K562 (cell line): ENCODE data around the gene SLC25A20. TPM values are rescaled to one million over a fixed set of nuclear protein-coding genes. Genes with fewer than 3 reads are reported as not detected.

Source experiments
- ATAC-seq: fragments of 200-7000 bp; cut with Tn5 transposase; 3 replicates; pipeline ENCODE4 v1.9.1; 2020; ENCODE audit warnings: moderate library complexity
- BruUV-seq: library from RNA; stranded (reverse); fragments of 400-500 nt; replicated peaks from 2 replicates; lab custom pipeline; 2021; lab: Mats Ljungman, UMichigan
- CTCF ChIA-PET: fragments of 300-600 bp; formaldehyde crosslinking; extraction: SDS; loops from one replicate; lab custom pipeline; 2021; ENCODE audit warnings: low intra/inter-chr PET ratio; lab: Yijun Ruan, JAX
- POLR2A ChIA-PET: fragments of 300-600, 350-650 bp; sonication (Branson Sonifier 250); formaldehyde crosslinking; extraction: SDS; loops from one replicate; lab custom pipeline; 2021; ENCODE audit warnings: antibody characterized with exemption, inconsistent platforms; lab: Yijun Ruan, JAX
- DNase-seq, 4 experiments: peaks; one replicate each; pipeline versions ENCODE4 v3.0.0 to v3.0.0-alpha.2; 2011 to 2018; ENCODE audit warnings: low spot score in 3 of 4, mixed read lengths in 3 of 4; ENCODE audit errors: extremely low read depth in 1 of 4
- FAIRE-seq: peaks from 2 replicates; lab custom pipeline; 2011; peaks lifted over from hg19 to GRCh38; lab: Jason Lieb, UNC
- H2AFZ ChIP-seq: 2 replicates; pipeline ENCODE4 v1.6.0; 2011; ENCODE audit warnings: low read depth, low read length, control low read depth, inconsistent platforms
- H3K27ac ChIP-seq: fragments of 200-600 bp; 3 replicates; pipeline ENCODE4 v1.8.0; 2011; ENCODE audit warnings: low read depth, mild to moderate bottlenecking, control low read depth, inconsistent platforms, low read length, moderate library complexity, mixed read lengths; ENCODE audit errors: extremely low read depth
- H3K27me3 ChIP-seq, 2 experiments: fragments of 300-600 bp in 1 of 2; 2 replicates in 1 of 2; 3 replicates in 1 of 2; pipeline versions ENCODE4 v1.6.0 to v1.8.0; 2011; ENCODE audit warnings: inconsistent platforms in 2 of 2, low read length in 2 of 2, mild to moderate bottlenecking in 1 of 2, mixed read lengths in 1 of 2, moderate library complexity in 1 of 2; ENCODE audit not compliant: control insufficient read depth in 2 of 2, insufficient read depth in 2 of 2
- H3K36me3 ChIP-seq: fragments of 300-600 bp; 3 replicates; pipeline ENCODE4 v1.8.0; 2011; ENCODE audit warnings: mild to moderate bottlenecking, low read length, inconsistent platforms; ENCODE audit not compliant: control insufficient read depth, insufficient read depth
- H3K4me1 ChIP-seq, 2 experiments: fragments of 200-600 bp in 1 of 2; replicated peaks in 1 of 2; 2 replicates in 1 of 2; 3 replicates in 1 of 2; pipeline versions ENCODE4 v1.5.1 to v1.8.0; 2011; ENCODE audit warnings: inconsistent platforms in 2 of 2, low read length in 2 of 2, mild to moderate bottlenecking in 1 of 2, mixed read lengths in 1 of 2, moderate library complexity in 1 of 2; ENCODE audit not compliant: control insufficient read depth in 2 of 2, insufficient read depth in 2 of 2
- H3K4me2 ChIP-seq: 2 replicates; pipeline ENCODE4 v1.6.1; 2011; ENCODE audit warnings: low read length, control low read depth, inconsistent platforms, mixed read lengths; ENCODE audit not compliant: insufficient read depth
- H3K4me3 ChIP-seq: fragments of 200-600 bp; sonication (generic), shearing (Covaris generic); 2 replicates; pipeline ENCODE4 v1.5.1; 2016; ENCODE audit warnings: control low read depth, inconsistent platforms
- H3K79me2 ChIP-seq: fragments of 200-600 bp; 3 replicates; pipeline ENCODE4 v1.8.0; 2011; ENCODE audit warnings: low read length, inconsistent platforms; ENCODE audit not compliant: control insufficient read depth, insufficient read depth
- H3K9ac ChIP-seq, 2 experiments: 2 replicates each; pipeline versions ENCODE4 v1.6.0 to v1.6.1; 2011; ENCODE audit warnings: low read depth in 2 of 2, low read length in 2 of 2, control low read depth in 1 of 2, inconsistent platforms in 1 of 2, mild to moderate bottlenecking in 1 of 2, mixed read lengths in 1 of 2; ENCODE audit not compliant: insufficient read depth in 1 of 2
- H3K9me1 ChIP-seq: one replicate; pipeline ENCODE4 v1.6.0; 2011; ENCODE audit warnings: inconsistent platforms, mild to moderate bottlenecking, low read length, moderate library complexity; ENCODE audit not compliant: control insufficient read depth, insufficient read depth
- H3K9me3 ChIP-seq: replicated peaks from 2 replicates; pipeline ENCODE4 v1.5.1; 2011; ENCODE audit warnings: low read depth, low read length, inconsistent platforms; ENCODE audit not compliant: control insufficient read depth, insufficient read depth
- H4K20me1 ChIP-seq: replicated peaks from 2 replicates; pipeline ENCODE4 v1.6.1; 2011; ENCODE audit warnings: low read length, inconsistent platforms, mixed read lengths; ENCODE audit not compliant: control insufficient read depth, insufficient read depth
- BCOR ChIP-seq: fragments of 450-650 bp; IDR thresholded peaks from 2 replicates; pipeline ENCODE4 v1.6.1; 2016
- BRD9 ChIP-seq: fragments of 450-650 bp; IDR thresholded peaks from 2 replicates; pipeline ENCODE4 v1.6.1; 2018; ENCODE audit warnings: low read depth; ENCODE audit not compliant: partially characterized antibody
- CSDE1 ChIP-seq, 2 experiments: fragments of 450-650 bp; IDR thresholded peaks; 2 replicates each; pipeline ENCODE4 v1.6.1; 2016; ENCODE audit warnings: mild to moderate bottlenecking in 1 of 2
- ETV1 ChIP-seq: fragments of 450-650 bp; conservative IDR thresholded peaks from 2 replicates; pipeline ENCODE4 v1.6.1; 2016; ENCODE audit warnings: missing genetic modification characterization, control low read depth, low read depth, missing compliant biosample characterization
- GATAD2A ChIP-seq: fragments of 450-650 bp; IDR thresholded peaks from 2 replicates; pipeline ENCODE4 v1.6.1; 2017
- LARP7 ChIP-seq: fragments of 450-650 bp; IDR thresholded peaks from 2 replicates; pipeline ENCODE4 v1.6.1; 2016
- NCOR1 ChIP-seq: fragments of 450-650 bp; IDR thresholded peaks from 2 replicates; pipeline ENCODE4 v1.6.1; 2016; ENCODE audit warnings: mild to moderate bottlenecking, moderate library complexity
- RCOR1 ChIP-seq, 2 experiments: IDR thresholded peaks; 2 replicates each; pipeline ENCODE4 v1.6.1; 2012; ENCODE audit warnings: low read depth in 2 of 2, low read length in 2 of 2, borderline replicate concordance in 1 of 2, improper control_type of control experiment in 1 of 2
- SMAD4 ChIP-seq: fragments of 250-450 bp; sonication (Bioruptor Pico); conservative IDR thresholded peaks from 2 replicates; pipeline ENCODE4 v1.8.0; 2021; ENCODE audit warnings: inconsistent platforms, mild to moderate bottlenecking, moderate library complexity
- SPI1 ChIP-seq: IDR thresholded peaks from 2 replicates; pipeline ENCODE4 v1.6.1; 2011; ENCODE audit warnings: low read depth, low read length, control low read depth, borderline replicate concordance
- ZBTB17 ChIP-seq: fragments of 450-650 bp; formaldehyde crosslinking; IDR thresholded peaks from 2 replicates; pipeline ENCODE4 v1.4.0; 2020; ENCODE audit warnings: mild to moderate bottlenecking
- ZNF696 ChIP-seq: fragments of 250-450 bp; sonication (Bioruptor Pico); conservative IDR thresholded peaks from 2 replicates; pipeline ENCODE4 v1.4.0; 2020; ENCODE audit warnings: mild to moderate bottlenecking, moderate library complexity
- ZNF830 ChIP-seq: fragments of 250-450 bp; sonication (Bioruptor Pico); IDR thresholded peaks from 2 replicates; pipeline ENCODE4 v1.5.0; 2021; ENCODE audit warnings: mild to moderate bottlenecking
- WGBS: fragments of 100-300 bp; shearing (Covaris generic); methylation state at CpG from one replicate; pipeline ENCODE4 v1.1.6; 2016; ENCODE audit warnings: low coverage, mixed read lengths; ENCODE audit not compliant: insufficient coverage; ENCODE audit errors: missing lambda C conversion rate; 5-methylcytosine and 5-hydroxymethylcytosine counted together
- in situ Hi-C: fragments of 300-500 bp; cut with MboI; formaldehyde crosslinking; loops from 4 replicates; pipeline ENCODE4 v1.15.0; 2018; ENCODE audit warnings: inconsistent platforms, mixed read lengths
- intact Hi-C: fragments of 100-400 bp; cut with micrococcal nuclease; formaldehyde crosslinking; loops from 2 replicates; pipeline ENCODE4 v1.14.2; 2022
- polyA plus RNA-seq, 8 experiments: library from polyadenylated mRNA; depleted of rRNA in 4 of 8; stranded (reverse) in 5 of 8; unstranded in 3 of 8; fragments of >200 nt; fragmentation: Nextera tagmentation in 2 of 8; fragmentation: Illumina TruSeq in 1 of 8; extraction: Ambion mirVana in 2 of 8; extraction: Trizol in 1 of 8; gene quantifications; 2 replicates each; pipeline versions ENCODE4 v1.2.1 to v1.2.3, GENCODE V29; 2011 to 2014; ENCODE audit warnings: inconsistent platforms in 1 of 8, missing spikeins in 1 of 8
- total RNA-seq, 7 experiments: library from RNA; depleted of rRNA in 6 of 7; stranded (reverse); fragments of >200 nt in 6 of 7; fragmentation: Illumina TruSeq in 2 of 7; extraction: Trizol in 2 of 7; gene quantifications; 2 replicates each; pipeline versions ENCODE4 v1.2.1 to v1.2.3, GENCODE V29; 2011 to 2021; ENCODE audit warnings: low replicate concordance in 1 of 7
- TF ChIP-seq, protein P1 (sequence below): fragments of 250-450 bp; sonication (Bioruptor Pico); IDR thresholded peaks from 2 replicates; pipeline ENCODE4 v1.4.0; 2020; ENCODE audit warnings: borderline replicate concordance
- TF ChIP-seq, protein P2 (sequence below): fragments of 250-450 bp; sonication (Bioruptor Pico); IDR thresholded peaks from 2 replicates; pipeline ENCODE4 v1.9.0; 2021; ENCODE audit warnings: mild to moderate bottlenecking

The SLC25A20 gene
- total and polyA plus RNA-seq, 9 of the 15 experiments (the other 6 are each of a cell fraction or from before 2014, with no cell fraction given), result 14.3 to 48.1 (median 21.6) TPM

- H3K4me1 ChIP-seq, result peaks cover 4 to 10% of the 10 kb centered on the region in 2 experiments; a peak in 3 of 5 replicates
- no peak overlapping the region for H3K4me3 ChIP-seq
- FAIRE-seq (no peak), ATAC-seq (no peak), DNase-seq (no peak)
- H3K9me1 ChIP-seq, result no peaks in the 10 kb centered on the region
- no TSS peak for BruUV-seq
- no peak for TF ChIP-seq GATAD2A
- TF ChIP-seq SPI1, result peak; percentile 23; the same call in 1 of the 2 replicates
- TF ChIP-seq ZBTB17 (CRISPR knock-in tag), result no peak
- TF ChIP-seq, protein P1, sequence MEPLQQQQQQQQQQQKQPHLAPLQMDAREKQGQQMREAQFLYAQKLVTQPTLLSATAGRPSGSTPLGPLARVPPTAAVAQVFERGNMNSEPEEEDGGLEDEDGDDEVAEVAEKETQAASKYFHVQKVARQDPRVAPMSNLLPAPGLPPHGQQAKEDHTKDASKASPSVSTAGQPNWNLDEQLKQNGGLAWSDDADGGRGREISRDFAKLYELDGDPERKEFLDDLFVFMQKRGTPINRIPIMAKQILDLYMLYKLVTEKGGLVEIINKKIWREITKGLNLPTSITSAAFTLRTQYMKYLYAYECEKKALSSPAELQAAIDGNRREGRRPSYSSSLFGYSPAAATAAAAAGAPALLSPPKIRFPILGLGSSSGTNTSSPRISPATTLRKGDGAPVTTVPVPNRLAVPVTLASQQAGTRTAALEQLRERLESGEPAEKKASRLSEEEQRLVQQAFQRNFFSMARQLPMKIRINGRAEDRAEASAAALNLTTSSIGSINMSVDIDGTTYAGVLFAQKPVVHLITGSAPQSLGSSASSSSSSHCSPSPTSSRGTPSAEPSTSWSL (CRISPR knock-in tag), result no peak
- CTCF ChIA-PET, result no interaction called here
- no peak overlapping the region for H3K4me2 ChIP-seq
- intact Hi-C loops (no loop called here), in situ Hi-C loops (no loop called here)
- H2AFZ ChIP-seq, result no peak overlapping the region
- no peak overlapping the region for H3K9ac ChIP-seq
- H3K27ac ChIP-seq, result no peak overlapping the region
- 45% methylated on average over 5 of the region's 5 CpGs for WGBS
- no peaks in the 10 kb centered on the region for H3K27me3 ChIP-seq
- H4K20me1 ChIP-seq, result no peaks in the 10 kb centered on the region
- peaks cover 5% of the 10 kb centered on the region; the same call in 2 of the 3 replicates for H3K79me2 ChIP-seq
- POLR2A ChIA-PET, result interaction anchor here (1.1 kb wide), 1 partner anchor 15 kb away, joined by 3 read pairs; no protein-coding TSS in a partner anchor
- no peaks in the 10 kb centered on the region for H3K9me3 ChIP-seq
- no peaks in the 10 kb centered on the region for H3K36me3 ChIP-seq
These were observed 46.5 kb downstream of the SLC25A20 start for GRCh38 chr3:48852151-48852550.

DNA sequence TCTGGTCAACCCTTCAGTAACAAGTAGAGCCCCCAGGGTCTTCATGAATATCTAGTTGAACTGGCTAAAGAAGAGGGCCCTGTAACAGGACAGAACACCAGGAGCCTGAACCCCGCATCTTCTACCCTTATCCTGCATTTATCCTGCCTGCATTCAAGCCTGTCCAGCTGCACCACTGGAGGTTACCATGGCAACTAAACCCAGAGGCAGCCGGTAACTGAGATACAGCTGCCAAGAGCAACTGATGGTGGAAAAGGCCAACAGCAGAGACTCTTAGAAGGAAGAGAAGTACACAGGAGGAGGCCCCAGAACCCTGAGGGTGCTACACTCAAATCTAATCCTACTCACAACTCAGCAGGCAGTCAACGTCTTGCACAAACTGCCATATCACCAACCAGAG, 47.3 kb downstream of the SLC25A20 start:
- Histone ChIP-seq H4K20me1 (no peaks in the 10 kb centered on the region), H3K9ac (no peak overlapping the region), H3K27ac (no peak overlapping the region), H3K36me3 (no peaks in the 10 kb centered on the region), H3K27me3 (no peaks in the 10 kb centered on the region), H3K4me2 (no peak overlapping the region), H3K79me2 (peaks cover 13% of the 10 kb centered on the region), H3K9me3 (no peaks in the 10 kb centered on the region), H2AFZ (no peak overlapping the region), H3K4me1 (peaks cover 4 to 13% of the 10 kb centered on the region in 2 experiments; a peak in 3 of 5 replicates), H3K9me1 (no peaks in the 10 kb centered on the region), H3K4me3 (no peak overlapping the region)
- BruUV-seq, result no TSS peak
- ChIA-PET CTCF (no interaction called here), POLR2A (interaction anchor here (1.1 kb wide), 1 partner anchor 14 kb away, joined by 3 read pairs; no protein-coding TSS in a partner anchor)
- no peak for ATAC-seq
- FAIRE-seq, result no peak
- intact Hi-C loops (no loop called here), in situ Hi-C loops (no loop called here)
- WGBS, result 5% methylated on average over 2 of the region's 3 CpGs
- peak in 1 of 4 experiments; percentile 22 for DNase-seq
- TF ChIP-seq CSDE1 (IDR thresholded peaks at IDR 0.05), result 0 out of 4 replicates have a peak, but pooled peaks of 1 of the 2 experiments have one; percentile 40
- TF ChIP-seq ZNF830 (CRISPR knock-in tag), result no peak
- TF ChIP-seq LARP7, result no peak
- TF ChIP-seq ETV1, result no peak
- TF ChIP-seq NCOR1, result no peak
- TF ChIP-seq ZNF696, result no peak
- no peak for TF ChIP-seq RCOR1 (IDR thresholded peaks at IDR 0.05; ENCODE audit: borderline replicate concordance in 1 of 2, low read depth in 2 of 2, low read length in 2 of 2)
- TF ChIP-seq BRD9, result no peak
- no peak for TF ChIP-seq BCOR
- TF ChIP-seq SMAD4 (CRISPR knock-in tag), result no peak
- TF ChIP-seq, protein P2, sequence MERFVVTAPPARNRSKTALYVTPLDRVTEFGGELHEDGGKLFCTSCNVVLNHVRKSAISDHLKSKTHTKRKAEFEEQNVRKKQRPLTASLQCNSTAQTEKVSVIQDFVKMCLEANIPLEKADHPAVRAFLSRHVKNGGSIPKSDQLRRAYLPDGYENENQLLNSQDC (CRISPR knock-in tag), result no peak
